Mesodermal cell (in vitro differentiated cells): ENCODE data around the gene PEX6.
"Not testable (repeated sequence)": the region's sequence is repeated elsewhere in the genome, so short reads cannot be mapped to it uniquely, and the experiment has no call there.

Experiments
- H3K27ac ChIP-seq: 2 replicates; pipeline ENCODE4 v1.7.0; 2013; ENCODE audit warnings: mild to moderate bottlenecking, low read depth, low read length, moderate library complexity; ENCODE audit not compliant: severe bottlenecking
- H3K36me3 ChIP-seq: 2 replicates; pipeline ENCODE4 v1.7.1; 2013; ENCODE audit warnings: mild to moderate bottlenecking, low read length, moderate library complexity; ENCODE audit not compliant: control insufficient read depth, insufficient read depth
- H3K4me1 ChIP-seq: one replicate; pipeline ENCODE4 v1.7.1; 2013; ENCODE audit warnings: mild to moderate bottlenecking, low read length; ENCODE audit not compliant: insufficient read depth, control insufficient read depth, poor library complexity, severe bottlenecking
- H3K4me3 ChIP-seq: 2 replicates; pipeline ENCODE4 v1.7.0; 2013; ENCODE audit warnings: low read length, control low read depth, mild to moderate bottlenecking; ENCODE audit not compliant: insufficient read depth, poor library complexity, severe bottlenecking; ENCODE audit errors: extremely low read depth
- H3K9me3 ChIP-seq: 2 replicates; pipeline ENCODE4 v1.7.1; 2013; ENCODE audit warnings: mild to moderate bottlenecking, low read length, moderate library complexity; ENCODE audit not compliant: control insufficient read depth
- WGBS, 2 experiments: methylation state at CpG; one replicate each; pipeline ENCODE4 v1.1.5; 2013; ENCODE audit warnings: missing lambda C conversion rate in 2 of 2; ENCODE audit not compliant: insufficient coverage in 2 of 2; 5-methylcytosine and 5-hydroxymethylcytosine counted together

Gene PEX6

GRCh38 chr6:43014434-43014909, 35.5 kb upstream of the PEX6 start:
- Histone ChIP-seq H3K9me3 (no peaks in the 10 kb centered on the region), H3K4me3 (peak overlapping the region; percentile 85), H3K4me1 (peaks cover 16% of the 10 kb centered on the region), H3K36me3 (peaks cover 71% of the 10 kb centered on the region), H3K27ac (peak overlapping the region; percentile 80)
- 4 to 9% methylated on average over 6 to 7 of the region's 7 CpGs for WGBS, 2 experiments

GRCh38 chr6:43013843-43014433, 35.0 kb upstream of the PEX6 start, which contains the start of the genes KLHDC3 and MEA1:
KLHDC3 (plus strand) TSS chr6:43014249; CDS start chr6:43017193, 2,944 bp downstream.
MEA1 (minus strand) TSS chr6:43013946; CDS start chr6:43013813, 133 bp downstream.
- Histone ChIP-seq H3K4me1 (peaks cover 16% of the 10 kb centered on the region), H3K9me3 (no peaks in the 10 kb centered on the region), H3K36me3 (peaks cover 71% of the 10 kb centered on the region), H3K4me3 (peak within 1 kb of the TSS; percentile 85), H3K27ac (peak within 1 kb of the TSS; percentile 80)
- 0% methylated on average over 38 to 49 of the region's 51 CpGs for WGBS, 2 experiments

- WGBS, 2 experiments: 3 to 19% methylated on average over 11 to 16 of the region's 25 CpGs
- H3K9me3 ChIP-seq: no peaks in the 10 kb centered on the region
- peaks cover 16% of the 10 kb centered on the region for H3K4me1 ChIP-seq
- H3K27ac ChIP-seq: no peak overlapping the region
- H3K36me3 ChIP-seq: peaks cover 71% of the 10 kb centered on the region
- H3K4me3 ChIP-seq: peak overlapping the region; percentile 85
Measured at GRCh38 chr6:43013097-43013842, 34.3 kb upstream of the PEX6 start.

GRCh38 chr6:43012364-43012763, 33.4 kb upstream of the PEX6 start:
- Histone ChIP-seq H3K9me3 (no peaks in the 10 kb centered on the region), H3K4me1 (peaks cover 16% of the 10 kb centered on the region), H3K4me3 (peak overlapping the region; percentile 85), H3K36me3 (peaks cover 71% of the 10 kb centered on the region), H3K27ac (no peak overlapping the region)
- WGBS, 2 experiments: 90 to 95% methylated on average over 6 of the region's 6 CpGs

GRCh38 chr6:43011207-43011606, 32.2 kb upstream of the PEX6 start:
- Histone ChIP-seq H3K4me1 (peaks cover 9% of the 10 kb centered on the region), H3K27ac (peak overlapping the region; percentile 29), H3K9me3 (no peaks in the 10 kb centered on the region), H3K36me3 (peaks cover 71% of the 10 kb centered on the region), H3K4me3 (no peak overlapping the region)
- WGBS, 2 experiments: 60 to 95% methylated on average over 1 to 5 of the region's 6 CpGs

GRCh38 chr6:43009124-43009523, 30.1 kb upstream of the PEX6 start:
- peaks cover 9% of the 10 kb centered on the region for H3K4me1 ChIP-seq
- no peaks in the 10 kb centered on the region for H3K9me3 ChIP-seq
- H3K27ac ChIP-seq: no peak overlapping the region
- WGBS, 2 experiments: 40 to 94% methylated on average over 1 to 4 of the region's 6 CpGs
- H3K4me3 ChIP-seq: no peak overlapping the region
- H3K36me3 ChIP-seq: peaks cover 81% of the 10 kb centered on the region

- no peak overlapping the region for H3K27ac ChIP-seq
- peaks cover under 1% of the 10 kb centered on the region for H3K4me1 ChIP-seq
- H3K36me3 ChIP-seq: peaks cover 73% of the 10 kb centered on the region
- no peaks in the 10 kb centered on the region for H3K9me3 ChIP-seq
- H3K4me3 ChIP-seq: no peak overlapping the region
- WGBS, 2 experiments: 94 to 96% methylated on average over 9 of the region's 9 CpGs
Measured at GRCh38 chr6:43007126-43007525, 28.1 kb upstream of the PEX6 start.

GRCh38 chr6:43006251-43006650, 27.3 kb upstream of the PEX6 start:
- H3K4me3 ChIP-seq: no peak overlapping the region
- WGBS, 2 experiments: 95 to 98% methylated on average over 10 of the region's 11 CpGs
- H3K27ac ChIP-seq: no peak overlapping the region
- no peaks in the 10 kb centered on the region for H3K4me1 ChIP-seq
- H3K36me3 ChIP-seq: peaks cover 64% of the 10 kb centered on the region
- no peaks in the 10 kb centered on the region for H3K9me3 ChIP-seq

GRCh38 chr6:43005844-43006243, 26.9 kb upstream of the PEX6 start:
- no peaks in the 10 kb centered on the region for H3K9me3 ChIP-seq
- H3K4me1 ChIP-seq: no peaks in the 10 kb centered on the region
- H3K4me3 ChIP-seq: no peak overlapping the region
- peaks cover 60% of the 10 kb centered on the region for H3K36me3 ChIP-seq
- 86 to 100% methylated on average over 3 to 5 of the region's 5 CpGs for WGBS, 2 experiments
- H3K27ac ChIP-seq: no peak overlapping the region

GRCh38 chr6:43001843-43002242, 22.9 kb upstream of the PEX6 start:
- no peaks in the 10 kb centered on the region for H3K4me1 ChIP-seq
- no peak overlapping the region for H3K4me3 ChIP-seq
- WGBS, 2 experiments: 97 to 99% methylated on average over 5 to 8 of the region's 8 CpGs
- H3K27ac ChIP-seq: no peak overlapping the region
- H3K9me3 ChIP-seq: no peaks in the 10 kb centered on the region
- H3K36me3 ChIP-seq: peaks cover 33% of the 10 kb centered on the region

- 92 to 95% methylated on average over 7 to 8 of the region's 9 CpGs for WGBS, 2 experiments
- peaks cover 11% of the 10 kb centered on the region for H3K36me3 ChIP-seq
- not testable (repeated sequence) for H3K27ac ChIP-seq, H3K4me1 ChIP-seq, H3K9me3 ChIP-seq, H3K4me3 ChIP-seq
Measured at GRCh38 chr6:42998205-42998604, 19.2 kb upstream of the PEX6 start.
